Measurements from ENCODE around the gene C16orf78.

- TF ChIP-seq CTCF (IDR thresholded peaks at IDR 0.05 in 8 of 11, conservative IDR thresholded peaks at IDR 0.05 in 3 of 11) (no peak), POLR2A (IDR thresholded peaks at IDR 0.05) (no peak), POLR2AphosphoS5 (IDR thresholded peaks at IDR 0.05) (no peak)
These were observed at the start of gene C16orf78 for GRCh38 chr16:49373504-49373903.

All from spleen (tissue), 7 donors.